ENCODE data around the gene ITPKC.

The ITPKC gene

DNA sequence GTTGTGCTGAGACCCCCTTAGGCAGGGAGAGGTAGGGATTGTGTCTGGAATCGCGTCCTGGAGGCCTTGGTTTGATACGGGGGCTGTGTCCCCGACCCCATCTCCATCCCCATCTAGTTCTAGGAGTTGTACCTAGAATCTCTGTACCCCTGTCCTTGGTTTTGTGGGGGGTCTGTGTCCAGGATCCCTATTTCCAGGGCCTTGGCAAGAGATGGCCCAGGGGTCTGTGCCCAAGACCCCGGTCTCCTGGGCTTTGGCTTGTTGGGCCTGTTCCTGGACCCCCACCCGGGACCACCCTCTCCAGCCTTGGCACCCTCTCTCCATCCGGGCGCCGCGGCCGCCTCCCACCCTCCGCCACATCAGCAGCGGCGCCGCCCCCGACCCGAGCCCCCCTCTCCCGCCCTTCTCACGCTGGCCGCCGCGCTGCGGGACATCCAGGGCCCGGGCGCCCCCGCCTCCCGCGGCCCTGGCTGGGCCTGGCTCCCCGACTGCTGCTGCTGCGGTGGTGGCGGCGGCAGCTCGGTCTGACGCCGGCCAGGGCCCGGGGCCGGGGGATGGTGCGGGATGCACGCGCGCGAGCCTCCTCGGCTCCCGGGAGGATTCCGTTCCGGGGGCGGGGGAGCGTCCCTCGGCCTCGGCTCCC lies 26.7 kb upstream of the ITPKC start, which contains the start of gene NUMBL:
Gene NUMBL (minus strand): TSS at position 602 of the 643 bp plus-strand sequence. CDS start 168 bp downstream, at position 434.
- no peak for DNase-seq (ENCODE audit: low read depth in 2 of 2)

GRCh38 chr19:40690693-40691420 lies 26.1 kb upstream of the ITPKC start:
- DNase-seq (ENCODE audit: low read depth in 2 of 2) = peak; percentile 84 to 90

DNA sequence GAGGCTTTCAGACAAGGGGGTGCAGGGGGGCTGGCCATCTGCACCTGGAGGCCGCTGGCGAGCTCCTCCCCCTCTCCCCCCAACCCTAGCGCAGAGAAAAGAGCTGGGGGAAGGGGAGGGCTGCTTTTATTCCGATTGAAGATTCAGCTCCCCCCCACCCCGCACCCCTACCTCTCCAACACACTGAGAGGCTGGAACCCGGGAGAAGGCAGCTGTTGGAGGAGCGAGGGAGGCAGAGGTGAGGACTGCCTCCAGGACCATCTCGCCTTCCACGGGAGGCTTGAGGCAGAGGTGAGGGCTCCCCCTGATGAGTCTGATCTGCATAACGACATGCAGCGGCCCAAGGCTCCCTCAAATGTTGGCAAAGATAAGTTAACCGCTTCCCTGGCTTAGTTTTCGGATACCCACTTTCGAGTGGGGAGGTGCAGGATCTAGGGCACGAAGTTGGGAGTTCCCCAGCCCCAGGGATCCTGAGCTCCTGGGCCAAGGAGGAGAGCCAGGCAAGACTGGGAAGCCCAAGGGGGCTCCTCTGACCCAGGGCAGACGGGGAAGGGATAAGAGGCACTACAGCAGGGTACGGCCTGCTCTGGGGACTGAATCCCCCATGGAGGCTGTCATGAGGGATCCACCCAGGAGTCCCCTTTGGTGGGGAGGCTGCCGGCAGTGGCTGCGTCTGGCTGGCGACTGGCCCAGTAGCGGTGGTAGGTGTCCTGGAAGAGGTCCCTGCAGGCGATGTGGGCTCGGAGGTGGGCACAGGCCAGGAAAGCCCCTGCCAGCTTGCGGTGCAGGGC lies 25.3 kb upstream of the ITPKC start:
- no peak for DNase-seq (ENCODE audit: low read depth in 2 of 2)

GRCh38 chr19:40692212-40692551 lies 24.7 kb upstream of the ITPKC start:
- no peak for DNase-seq (ENCODE audit: low read depth in 2 of 2)

GRCh38 chr19:40693150-40693788 lies 23.6 kb upstream of the ITPKC start:
- no peak for DNase-seq (ENCODE audit: low read depth in 2 of 2)

DNA sequence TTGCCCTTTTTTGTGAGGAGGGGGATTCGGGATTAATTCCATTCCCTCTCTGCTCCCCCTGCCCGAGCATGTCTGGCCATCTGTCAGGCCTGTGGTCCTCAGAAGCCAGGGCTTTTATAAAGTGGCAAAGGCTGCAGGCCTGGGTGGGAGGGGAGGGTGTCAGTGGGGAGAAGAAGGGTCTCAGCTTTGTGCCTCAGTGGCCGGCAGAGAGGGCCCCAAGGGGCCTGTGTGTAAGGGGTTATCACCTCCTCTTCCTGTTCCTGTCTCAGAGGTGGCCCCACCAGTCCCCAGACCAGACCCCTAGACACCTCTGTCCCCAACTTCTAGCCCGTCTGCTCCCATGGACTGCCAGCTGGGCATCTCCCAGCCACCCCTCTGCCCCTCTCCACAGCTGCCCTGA lies 23.0 kb upstream of the ITPKC start:
- DNase-seq (ENCODE audit: low read depth in 2 of 2) = no peak

DNA sequence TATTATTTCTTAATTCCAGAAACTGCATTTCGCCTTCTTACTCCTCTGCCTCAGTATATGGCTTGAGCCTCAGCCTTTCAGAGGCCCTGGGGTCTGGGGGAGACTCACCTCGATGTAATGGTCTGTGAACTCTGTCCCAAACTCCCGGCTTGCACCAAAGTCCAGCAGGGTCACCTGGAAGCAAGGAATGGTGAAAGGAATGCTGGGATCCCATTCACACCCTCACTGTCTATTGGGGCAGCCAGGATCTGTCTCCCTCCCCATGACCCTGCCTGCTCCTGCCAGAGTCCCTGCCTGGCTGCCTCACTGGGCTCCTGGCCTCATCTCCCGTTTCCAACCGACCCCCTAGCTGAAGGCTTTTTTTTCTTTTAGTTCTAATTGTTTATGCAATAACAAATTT lies 21.0 kb upstream of the ITPKC start:
- no peak for DNase-seq (ENCODE audit: low read depth in 2 of 2)

DNA sequence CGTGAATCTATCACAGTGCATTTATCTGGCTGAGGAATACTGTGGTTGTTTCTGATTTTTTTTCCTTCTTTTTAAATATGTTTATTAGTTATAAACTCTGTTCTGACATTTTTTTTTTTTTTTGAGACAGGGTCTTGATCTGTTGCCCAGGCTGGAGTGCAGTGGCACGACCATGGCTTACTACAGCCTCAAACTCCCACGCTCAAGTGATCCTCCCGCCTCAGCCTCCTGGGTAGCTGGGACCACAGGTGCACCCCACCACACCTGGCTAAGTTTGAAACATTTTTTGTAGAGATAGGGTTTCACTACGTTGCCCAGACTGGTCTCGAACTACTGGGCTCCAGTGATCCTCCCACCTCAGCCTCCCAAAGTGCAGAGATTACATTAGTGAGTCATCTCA lies 19.9 kb upstream of the ITPKC start:
- DNase-seq (ENCODE audit: low read depth in 2 of 2) = no peak

DNA sequence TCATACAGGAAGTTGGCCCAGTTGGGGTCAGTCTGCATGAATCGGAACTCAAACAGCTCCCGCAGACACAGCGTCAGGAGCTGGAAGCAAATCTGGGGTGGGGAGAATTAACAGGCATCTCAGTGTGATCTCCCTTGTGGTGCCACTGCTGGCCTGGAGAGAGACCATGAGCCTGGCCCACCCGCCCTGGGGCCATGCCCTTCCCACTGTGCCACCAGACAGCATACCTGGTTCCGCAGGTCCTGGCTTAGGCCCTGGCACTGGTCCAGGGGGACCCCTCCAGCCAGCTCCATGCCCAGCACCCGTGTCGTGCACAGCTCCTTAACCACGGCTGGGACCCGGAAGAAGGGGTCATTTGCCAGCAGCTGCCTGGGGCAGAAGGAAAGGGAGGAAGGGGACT lies 16.8 kb upstream of the ITPKC start:
- no peak for DNase-seq (ENCODE audit: low read depth in 2 of 2)

- no peak for DNase-seq (ENCODE audit: low read depth in 2 of 2)
Observed at GRCh38 chr19:40701758-40702157, 15.2 kb upstream of the ITPKC start.

- no peak for DNase-seq (ENCODE audit: low read depth in 2 of 2)
Observed at GRCh38 chr19:40702337-40703012, 14.4 kb upstream of the ITPKC start.

- no peak for DNase-seq (ENCODE audit: low read depth in 2 of 2)
Observed at GRCh38 chr19:40703029-40703755, 13.7 kb upstream of the ITPKC start.

- DNase-seq (ENCODE audit: low read depth in 2 of 2) = no peak
Observed at GRCh38 chr19:40704491-40705361, 12.2 kb upstream of the ITPKC start.

DNA sequence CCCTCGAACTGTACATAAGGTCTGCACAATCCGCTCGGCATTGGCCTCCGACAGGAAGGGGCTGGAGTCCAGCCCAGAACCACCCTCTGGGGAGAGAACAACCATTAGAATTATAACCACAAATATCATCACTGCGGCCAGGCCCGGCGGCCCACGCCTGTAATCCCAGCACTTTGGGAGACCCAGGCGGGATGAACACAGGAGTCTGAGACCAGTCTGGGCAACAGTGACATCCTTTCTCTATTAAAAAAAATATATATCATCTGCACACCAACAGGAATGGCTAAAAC lies 11.6 kb upstream of the ITPKC start:
- DNase-seq (ENCODE audit: low read depth in 2 of 2) = no peak

DNA sequence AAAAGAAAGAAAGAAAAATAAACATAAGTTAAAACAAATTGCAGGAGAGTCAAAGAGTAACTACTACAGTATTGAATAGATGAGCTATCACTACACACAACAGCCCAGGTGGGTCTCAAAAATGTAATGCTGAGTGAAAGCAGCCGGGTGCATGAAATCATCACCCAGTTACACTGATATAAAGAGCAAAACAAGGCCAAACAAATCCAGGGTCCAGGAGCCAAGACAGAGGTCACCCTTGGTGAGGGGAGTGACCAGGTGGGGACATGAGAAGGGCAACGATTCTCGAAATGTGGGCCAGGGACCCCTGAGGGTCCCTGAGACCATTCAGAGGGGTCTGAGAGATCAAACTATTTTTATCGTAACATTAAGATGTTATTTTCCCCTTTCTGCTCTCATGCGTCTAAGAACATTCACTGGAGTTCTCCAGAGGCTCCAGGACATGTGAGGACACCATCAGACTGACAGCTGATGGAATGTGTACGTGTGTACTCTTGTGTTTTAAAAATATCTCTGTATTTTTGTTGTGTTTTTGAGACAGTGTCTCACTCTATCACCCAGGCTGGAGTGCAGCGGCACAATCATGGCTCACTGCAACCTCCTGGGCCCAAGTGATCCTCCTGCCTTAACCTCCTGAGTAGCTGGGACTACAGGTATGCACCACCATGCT lies 10.8 kb upstream of the ITPKC start:
- no peak for DNase-seq (ENCODE audit: low read depth in 2 of 2)

DNA sequence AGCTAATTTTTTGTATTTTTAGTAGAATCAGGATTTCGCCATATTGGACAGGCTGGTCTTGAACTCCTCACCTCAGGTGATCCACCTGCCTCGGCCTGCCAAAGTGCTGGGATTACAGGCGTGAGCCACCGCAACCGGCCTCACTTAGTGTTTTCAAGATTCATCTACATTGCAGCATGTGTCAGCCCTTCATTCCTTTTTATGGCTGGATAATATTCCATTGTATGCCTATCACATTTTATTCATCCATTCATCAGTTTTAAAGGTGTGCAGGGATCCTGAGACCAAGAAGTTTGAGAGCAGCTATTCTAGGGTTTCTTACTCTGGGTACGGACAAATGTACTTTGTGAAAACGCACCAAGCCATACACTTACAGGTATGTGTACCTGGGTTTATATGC lies 9.3 kb upstream of the ITPKC start:
- DNase-seq (ENCODE audit: low read depth in 2 of 2) = no peak

- DNase-seq (ENCODE audit: low read depth in 2 of 2) = no peak
Observed at GRCh38 chr19:40709817-40710216, 7.1 kb upstream of the ITPKC start.

DNA sequence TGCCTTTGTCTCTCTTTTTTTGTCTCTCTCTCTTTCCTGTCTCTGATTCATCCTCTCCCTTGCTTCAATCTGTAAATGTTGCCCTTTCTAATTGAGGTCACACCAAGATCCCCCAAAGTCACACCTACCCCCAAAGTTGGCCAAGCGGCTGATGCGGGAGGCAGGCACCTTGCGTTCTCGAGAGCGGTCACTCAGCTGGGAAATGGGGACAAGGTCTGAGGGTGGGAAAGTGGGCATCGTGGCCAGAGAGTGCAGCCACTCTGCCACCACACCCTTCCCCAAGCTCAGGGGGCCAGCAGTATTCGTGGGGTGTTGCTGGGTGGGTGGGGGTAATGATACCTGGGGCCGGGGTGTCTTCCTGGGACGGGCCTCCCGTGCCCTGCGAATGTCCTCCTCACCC lies 3.0 kb upstream of the ITPKC start:
- no peak for DNase-seq (ENCODE audit: low read depth in 2 of 2)

DNA sequence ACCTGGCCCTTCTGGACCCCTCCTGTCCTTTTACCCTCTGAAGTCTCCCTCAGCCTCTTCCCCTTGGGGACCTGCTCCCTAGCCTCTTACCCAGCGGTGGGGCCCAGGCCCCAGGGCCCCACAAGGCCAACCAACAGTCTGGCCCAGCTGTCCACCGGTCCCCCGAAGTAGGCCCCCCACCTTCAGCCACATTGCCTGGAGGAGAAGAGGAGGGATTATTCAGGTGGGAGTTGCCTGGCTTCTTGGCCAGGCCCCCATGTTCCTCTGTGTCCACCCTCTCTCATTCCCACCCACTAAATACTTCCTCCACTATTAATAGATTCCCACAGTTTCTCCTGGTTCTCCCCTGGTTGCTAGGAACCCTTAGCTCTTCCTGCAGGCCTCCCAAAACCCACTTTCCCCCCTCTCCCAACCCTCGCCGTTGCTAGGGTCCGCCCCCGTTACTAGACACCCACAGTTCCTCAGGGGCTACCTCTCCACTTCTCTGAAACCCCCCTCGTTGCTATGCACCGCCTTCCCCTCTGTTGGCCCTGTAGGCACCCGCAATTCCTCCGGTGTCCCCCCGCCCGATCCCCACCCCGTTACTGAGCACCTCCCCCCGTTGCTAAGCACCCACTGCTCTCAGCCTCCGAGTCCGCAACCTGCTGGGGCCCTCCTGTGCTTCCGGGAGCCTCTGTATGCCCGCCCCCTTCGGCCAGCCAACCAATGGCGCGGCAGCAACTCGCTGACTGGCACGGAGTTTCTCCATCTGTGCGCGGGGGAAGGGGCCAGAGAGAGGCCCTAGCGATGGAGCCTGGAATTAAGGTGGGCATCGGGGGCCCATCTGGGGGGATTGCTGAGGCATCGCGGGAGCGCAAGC lies 2.2 kb upstream of the ITPKC start:
- DNase-seq (ENCODE audit: low read depth in 2 of 2) = peak; percentile 88 to 90
